Spleen (tissue), 7 donors: ENCODE measurements around the gene EML6.

Experiments
- CTCF ChIP-seq, 11 experiments: fragments of 200-600 bp in 7 of 11; fragments of 450-650 bp in 4 of 11; sonication (generic) in 4 of 11; IDR thresholded peaks in 8 of 11; conservative IDR thresholded peaks in 3 of 11; 1 replicate in 7 of 11; 2 replicates in 4 of 11; pipeline versions ENCODE4 v1.4.0 to v1.8.0; 2016 to 2021; ENCODE audit warnings: antibody characterized with exemption in 11 of 11, inconsistent platforms in 4 of 11, mild to moderate bottlenecking in 1 of 11
- POLR2A ChIP-seq, 3 donors: fragments of 450-650 bp; IDR thresholded peaks; one replicate each; pipeline ENCODE4 v1.5.1; 2017; ENCODE audit warnings: antibody characterized with exemption in 3 of 3, mild to moderate bottlenecking in 1 of 3
- POLR2AphosphoS5 ChIP-seq, 3 donors: sonication (generic); formaldehyde crosslinking; IDR thresholded peaks; one replicate each; pipeline ENCODE4 v1.5.1; 2017; ENCODE audit warnings: antibody characterized with exemption in 3 of 3
- donor health status: DM: no; HTN: no; CAD: no; lungs with moderate emphysema.
- donor health status: DM: no; HTN: no; CAD: no.
- donor health status: DM: no; HTN: no; CAD: no.

GRCh38 chr2:54740333-54740732 lies 16.9 kb downstream of the EML6 start:
- TF ChIP-seq CTCF (IDR thresholded peaks at IDR 0.05 in 8 of 11, conservative IDR thresholded peaks at IDR 0.05 in 3 of 11) (no peak), POLR2AphosphoS5 (IDR thresholded peaks at IDR 0.05) (no peak), POLR2A (IDR thresholded peaks at IDR 0.05) (no peak)
